GM11168 (cell line): Measurements from ENCODE around the gene TEF.

ENCODE experiments used
- in situ Hi-C: fragments of 300-500 bp; cut with MboI; formaldehyde crosslinking; loops from one replicate; pipeline ENCODE4 v1.12.0; 2022; ENCODE audit warnings: low sequenced_read_pairs; ENCODE audit not compliant: unreplicated experiment

Gene TEF, protein sequence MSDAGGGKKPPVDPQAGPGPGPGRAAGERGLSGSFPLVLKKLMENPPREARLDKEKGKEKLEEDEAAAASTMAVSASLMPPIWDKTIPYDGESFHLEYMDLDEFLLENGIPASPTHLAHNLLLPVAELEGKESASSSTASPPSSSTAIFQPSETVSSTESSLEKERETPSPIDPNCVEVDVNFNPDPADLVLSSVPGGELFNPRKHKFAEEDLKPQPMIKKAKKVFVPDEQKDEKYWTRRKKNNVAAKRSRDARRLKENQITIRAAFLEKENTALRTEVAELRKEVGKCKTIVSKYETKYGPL

GRCh38 chr22:41381329-41382097 is at the start of gene TEF:
Gene TEF, plus strand, starts transcription at chr22:41381942. Its CDS starts 103 bp downstream, at chr22:41382045.
- in situ Hi-C loops = no loop called here

DNA sequence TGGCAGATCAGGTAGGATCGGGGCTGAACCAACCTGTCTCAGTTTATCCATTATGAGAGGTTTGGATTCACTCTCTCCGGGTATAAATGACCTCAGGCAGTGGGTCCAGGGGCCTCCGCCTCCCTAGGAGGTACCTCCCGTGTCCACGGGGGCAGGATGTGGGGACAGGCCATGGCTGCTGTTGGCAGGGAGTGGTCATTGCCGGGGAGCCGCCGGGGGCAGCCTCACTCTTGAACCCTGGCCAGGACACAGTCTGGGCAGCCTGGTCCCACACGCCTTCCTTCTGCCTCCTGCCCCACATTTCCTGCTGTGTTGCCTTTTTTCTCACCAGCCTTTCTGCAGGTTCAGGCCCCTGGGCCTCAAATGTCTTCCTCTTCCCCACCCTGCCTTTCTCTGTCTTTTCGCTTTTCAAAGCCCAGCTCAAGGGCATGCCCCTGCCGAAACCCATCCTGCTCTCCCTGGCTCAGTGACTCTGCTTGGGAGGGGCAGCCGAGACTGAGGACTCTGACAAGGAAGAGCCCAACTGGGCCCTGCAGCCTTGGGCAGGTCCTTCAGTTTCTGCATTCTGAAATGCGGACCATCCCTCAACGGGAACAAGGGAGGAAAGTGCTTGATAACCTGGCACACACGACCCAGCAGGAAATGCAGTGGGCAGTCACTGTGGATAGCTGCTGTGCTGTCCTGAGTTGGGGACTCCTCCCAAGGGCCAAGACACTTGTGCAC is 49.4 kb upstream of the TEF start:
- in situ Hi-C loops = no loop called here

- in situ Hi-C loops = no loop called here
These were observed 47.9 kb upstream of the TEF start for GRCh38 chr22:41333806-41334205.

DNA sequence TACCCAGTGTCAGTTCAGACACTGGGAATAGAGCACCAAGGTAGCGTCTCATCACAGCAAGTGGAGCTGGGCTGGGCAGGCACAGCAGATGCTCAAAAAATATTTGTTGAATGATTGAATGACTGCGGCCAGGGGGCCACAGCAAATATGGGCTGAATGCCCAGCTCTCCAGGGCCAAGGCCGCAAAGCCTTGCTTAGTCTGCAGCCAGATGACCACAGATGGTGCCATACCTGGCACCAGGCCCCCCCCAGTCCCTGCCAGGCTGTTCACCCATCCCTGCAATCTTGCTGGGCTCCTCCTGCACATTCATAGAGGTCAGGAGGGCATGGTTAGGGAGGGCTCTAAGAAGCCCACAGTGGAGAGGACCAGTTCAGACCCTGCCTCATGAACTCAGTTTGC is 47.5 kb upstream of the TEF start:
- in situ Hi-C loops = no loop called here

- in situ Hi-C loops = no loop called here
These were observed 46.6 kb upstream of the TEF start for GRCh38 chr22:41334951-41335635.

- in situ Hi-C loops = no loop called here
These were observed 43.0 kb upstream of the TEF start for GRCh38 chr22:41338614-41339212.

GRCh38 chr22:41339823-41340222 is 41.9 kb upstream of the TEF start:
- in situ Hi-C loops = no loop called here

GRCh38 chr22:41340357-41340756 is 41.4 kb upstream of the TEF start:
- in situ Hi-C loops = no loop called here

DNA sequence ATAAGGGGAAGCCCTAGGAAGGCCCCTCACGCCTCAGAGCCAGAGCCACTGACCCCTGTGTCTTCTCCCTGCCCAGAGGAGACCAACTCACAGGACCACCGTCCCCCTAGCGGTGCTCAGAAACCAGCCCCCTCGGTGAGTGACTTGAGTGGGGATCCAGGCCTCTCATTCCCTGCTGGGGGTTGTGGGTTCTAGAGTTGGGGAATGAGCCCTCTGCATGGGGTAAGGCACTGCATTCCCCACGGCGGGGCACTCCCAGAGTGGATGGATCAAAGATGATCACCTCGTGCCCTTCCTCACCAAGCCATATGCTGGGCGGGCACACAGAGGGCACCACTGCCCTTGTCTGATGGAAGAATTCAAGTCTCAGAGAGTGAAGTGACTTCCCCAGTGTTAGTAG is 40.7 kb upstream of the TEF start:
- in situ Hi-C loops = no loop called here

DNA sequence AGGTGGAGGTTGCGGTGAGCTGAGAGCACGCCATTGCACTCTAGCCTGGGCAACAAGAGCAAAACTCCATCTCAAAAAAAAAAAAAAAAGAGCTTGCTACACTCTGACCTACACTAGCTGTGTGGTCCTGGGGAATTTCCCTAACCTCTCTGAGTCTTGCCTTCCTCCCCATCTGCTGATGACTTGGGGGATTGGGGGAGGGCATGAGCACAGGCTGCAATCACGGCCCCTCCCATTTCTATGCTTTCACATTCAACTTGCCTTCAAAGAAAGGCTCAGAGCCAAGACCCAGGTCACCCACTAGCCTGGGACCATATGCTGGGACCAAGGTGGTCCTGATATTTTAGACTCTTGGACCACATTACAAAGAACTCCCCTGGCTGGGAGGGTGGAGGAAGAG is 39.8 kb upstream of the TEF start:
- in situ Hi-C loops = no loop called here

DNA sequence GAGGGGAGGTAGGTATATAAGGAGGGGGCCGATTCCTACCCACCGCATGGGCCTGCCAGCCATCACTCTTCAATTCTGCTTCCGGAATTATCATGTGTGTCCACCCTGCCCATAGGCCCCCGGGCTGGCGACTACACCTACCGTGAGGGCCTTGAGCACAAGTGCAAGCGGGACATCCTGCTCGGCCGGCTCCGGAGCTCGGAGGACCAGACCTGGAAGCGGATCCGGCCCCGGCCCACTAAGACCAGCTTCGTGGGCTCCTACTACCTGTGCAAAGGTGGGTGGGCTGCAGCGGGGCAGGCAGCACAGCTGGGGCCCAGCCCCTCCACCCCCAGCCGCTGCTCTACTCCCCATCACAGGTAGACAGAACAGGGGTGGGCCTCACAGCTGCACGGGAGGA is 38.4 kb upstream of the TEF start:
- in situ Hi-C loops = no loop called here

DNA sequence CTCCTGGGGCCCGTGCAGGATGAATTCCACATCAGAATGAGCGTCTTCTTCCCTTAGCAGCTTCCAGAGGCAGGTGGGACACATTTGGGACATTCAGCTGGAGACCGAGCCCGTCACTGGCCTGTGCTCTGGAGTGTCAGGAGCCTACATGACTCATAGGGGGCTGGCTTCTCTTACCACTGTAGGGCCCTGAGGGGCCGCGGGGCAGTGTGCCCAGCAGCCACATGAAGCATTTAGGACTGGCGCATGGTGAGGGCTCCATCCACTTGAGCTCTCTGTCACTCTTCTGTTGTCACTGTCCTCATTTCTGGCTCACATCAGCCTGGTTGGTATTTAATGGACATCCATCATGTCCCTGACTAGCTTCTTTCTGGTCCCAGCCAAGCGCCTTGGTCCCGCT is 38.0 kb upstream of the TEF start:
- in situ Hi-C loops = no loop called here

- in situ Hi-C loops = no loop called here
These were observed 37.5 kb upstream of the TEF start for GRCh38 chr22:41344189-41344788.

DNA sequence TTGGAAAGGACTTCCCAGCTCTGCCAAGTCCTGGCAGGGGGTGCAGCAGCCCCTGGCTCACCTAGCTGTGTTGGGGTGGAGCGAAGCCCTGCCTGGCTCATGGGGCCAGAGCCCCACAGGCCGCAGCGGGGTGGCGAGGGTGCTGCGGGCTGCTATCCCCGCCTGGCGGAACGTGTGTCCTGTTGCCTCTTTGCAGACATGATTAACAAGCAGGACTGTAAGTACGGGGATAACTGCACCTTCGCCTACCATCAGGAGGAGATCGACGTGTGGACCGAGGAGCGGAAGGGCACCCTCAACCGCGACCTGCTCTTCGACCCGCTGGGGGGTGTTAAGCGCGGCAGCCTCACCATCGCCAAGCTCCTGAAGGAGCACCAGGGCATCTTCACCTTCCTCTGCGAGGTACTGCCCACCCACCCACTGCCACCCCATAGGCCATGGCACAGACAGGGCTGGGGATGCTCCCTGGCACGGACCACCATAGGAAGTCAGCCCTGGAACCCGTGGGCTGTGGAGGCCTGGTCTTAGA is 35.9 kb upstream of the TEF start:
- in situ Hi-C loops = no loop called here

- in situ Hi-C loops = no loop called here
These were observed 34.5 kb upstream of the TEF start for GRCh38 chr22:41347066-41347859.

DNA sequence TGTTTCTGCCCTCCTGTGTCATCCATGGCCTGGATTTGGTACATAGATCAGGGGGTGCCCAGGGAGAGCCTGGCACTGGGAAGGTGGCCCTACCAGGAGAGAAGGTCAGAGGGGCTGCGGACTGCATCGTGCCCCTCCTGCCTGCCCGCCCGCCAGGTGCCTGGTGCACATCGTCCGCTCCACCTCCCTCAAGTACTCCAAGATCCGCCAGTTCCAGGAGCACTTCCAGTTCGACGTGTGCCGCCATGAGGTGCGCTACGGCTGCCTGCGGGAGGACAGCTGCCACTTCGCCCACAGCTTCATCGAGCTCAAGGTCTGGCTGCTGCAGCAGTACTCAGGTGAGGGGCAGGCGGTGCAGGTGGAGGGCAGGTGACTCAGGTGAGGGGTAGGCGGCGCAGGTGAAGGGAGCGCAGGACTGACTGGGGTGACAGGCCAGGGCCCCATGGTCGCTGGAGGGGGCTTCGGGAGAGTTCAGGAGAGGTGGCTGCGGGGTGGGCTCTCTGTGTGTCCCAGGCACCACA is 32.7 kb upstream of the TEF start:
- in situ Hi-C loops = no loop called here

GRCh38 chr22:41350087-41350486 is 31.7 kb upstream of the TEF start:
- in situ Hi-C loops = no loop called here

- in situ Hi-C loops = no loop called here
These were observed 30.7 kb upstream of the TEF start for GRCh38 chr22:41351011-41351410.

DNA sequence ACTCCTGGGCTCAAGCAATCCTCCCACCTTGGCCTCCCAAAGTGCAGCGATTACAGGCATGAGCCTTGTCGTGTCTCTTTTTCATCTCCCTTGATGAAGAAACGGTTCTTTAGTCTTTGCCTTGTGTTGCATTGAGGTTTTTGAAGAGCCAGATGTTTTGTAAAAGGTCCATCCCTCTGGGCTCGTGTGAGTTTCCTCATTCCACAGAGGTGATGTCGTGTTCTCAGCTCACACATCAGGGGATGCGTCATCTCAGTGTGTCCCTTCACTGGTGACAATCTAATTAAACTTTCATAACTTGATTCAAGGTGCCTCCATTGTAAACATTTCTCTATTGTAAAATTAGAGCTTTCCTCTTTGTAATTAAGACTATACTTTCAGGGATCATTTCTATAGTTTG is 29.7 kb upstream of the TEF start:
- in situ Hi-C loops = no loop called here
